Activated CD8-positive, alpha-beta T cell treated with anti-CD3 and anti-CD28 coated beads for 36 hours (primary cell): ENCODE data around the gene CMTM3. TPM values are rescaled to one million over a fixed set of nuclear protein-coding genes. Genes with fewer than 3 reads are reported as not detected.
A peak's percentile ranks its signal among the peaks of the same experiment; 100 is the strongest.
"Not testable (repeated sequence)": the region's sequence is repeated elsewhere in the genome, so short reads cannot be mapped to it uniquely, and the experiment has no call there.

Experiments
- ATAC-seq: fragments of 200-7000 bp; cut with Tn5 transposase; one replicate; pipeline ENCODE4 v1.10.0; 2021; ENCODE audit warnings: mild to moderate bottlenecking, moderate library complexity
- CTCF ChIA-PET: fragments of 350-600 bp; sonication (Branson Sonifier 250); formaldehyde crosslinking; loops from one replicate; lab custom pipeline; 2021; ENCODE audit warnings: antibody characterized with exemption; lab: Charles Lee
- POLR2A ChIA-PET: fragments of 350-600 bp; sonication (Branson Sonifier 250); formaldehyde crosslinking; loops from one replicate; lab custom pipeline; 2021; ENCODE audit warnings: antibody characterized with exemption; lab: Charles Lee
- DNase-seq: peaks from one replicate; pipeline ENCODE4 v3.0.0-alpha.2; 2020
- H3K27ac Mint-ChIP-seq: one replicate; pipeline ENCODE4 v1.8.0; 2021; ENCODE audit warnings: mild to moderate bottlenecking, mixed read lengths
- H3K27me3 Mint-ChIP-seq: one replicate; pipeline ENCODE4 v1.8.0; 2021; ENCODE audit warnings: mixed read lengths
- H3K36me3 Mint-ChIP-seq: one replicate; pipeline ENCODE4 v1.8.0; 2021; ENCODE audit warnings: low read depth, mixed read lengths
- H3K4me1 Mint-ChIP-seq: one replicate; pipeline ENCODE4 v1.8.0; 2021; ENCODE audit warnings: low read depth, mixed read lengths
- H3K4me3 Mint-ChIP-seq: one replicate; pipeline ENCODE4 v1.8.0; 2021; ENCODE audit warnings: mild to moderate bottlenecking, moderate library complexity, mixed read lengths
- H3K9me3 Mint-ChIP-seq: one replicate; pipeline ENCODE4 v1.8.0; 2021; ENCODE audit warnings: mixed read lengths
- intact Hi-C: fragments of 100-400 bp; cut with micrococcal nuclease; formaldehyde crosslinking; loops from one replicate; pipeline ENCODE4 v1.10.0; 2022
- total RNA-seq, 2 experiments: library from RNA; stranded (reverse); gene quantifications; one replicate each; pipeline ENCODE4 v1.2.3, GENCODE V29; 2021
- TF ChIP-seq, protein P1 (sequence below): fragments of 200-600 bp; IDR thresholded peaks from one replicate; pipeline ENCODE4 v1.8.0; 2022; ENCODE audit warnings: antibody characterized with exemption, mild to moderate bottlenecking

Gene CMTM3
- total RNA-seq, 2 experiments from 2014 or later = 48.0 to 49.4 TPM

DNA sequence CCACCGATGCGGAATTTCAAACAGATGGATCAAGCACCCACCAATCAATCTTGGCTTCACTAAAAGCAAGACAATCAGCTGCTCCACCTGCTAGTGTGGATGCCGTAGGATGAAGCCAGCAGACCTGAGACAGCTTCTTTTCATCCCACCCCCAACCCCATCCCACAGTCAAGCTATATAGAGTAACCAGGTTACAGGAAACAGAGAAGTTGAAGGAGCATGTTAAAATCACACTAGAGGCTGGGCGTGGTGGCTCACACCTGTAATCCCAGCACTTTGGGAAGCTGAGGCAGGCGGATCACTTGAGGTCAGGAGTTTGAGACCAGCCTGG is 54.3 kb downstream of the CMTM3 start:
- Mint-ChIP-seq H3K36me3 (no peaks in the 10 kb centered on the region), H3K9me3 (no peaks in the 10 kb centered on the region), H3K4me3 (no peak overlapping the region), H3K27ac (no peak overlapping the region), H3K4me1 (peaks cover 2% of the 10 kb centered on the region), H3K27me3 (peaks cover 2% of the 10 kb centered on the region)
- TF ChIP-seq, protein P1, sequence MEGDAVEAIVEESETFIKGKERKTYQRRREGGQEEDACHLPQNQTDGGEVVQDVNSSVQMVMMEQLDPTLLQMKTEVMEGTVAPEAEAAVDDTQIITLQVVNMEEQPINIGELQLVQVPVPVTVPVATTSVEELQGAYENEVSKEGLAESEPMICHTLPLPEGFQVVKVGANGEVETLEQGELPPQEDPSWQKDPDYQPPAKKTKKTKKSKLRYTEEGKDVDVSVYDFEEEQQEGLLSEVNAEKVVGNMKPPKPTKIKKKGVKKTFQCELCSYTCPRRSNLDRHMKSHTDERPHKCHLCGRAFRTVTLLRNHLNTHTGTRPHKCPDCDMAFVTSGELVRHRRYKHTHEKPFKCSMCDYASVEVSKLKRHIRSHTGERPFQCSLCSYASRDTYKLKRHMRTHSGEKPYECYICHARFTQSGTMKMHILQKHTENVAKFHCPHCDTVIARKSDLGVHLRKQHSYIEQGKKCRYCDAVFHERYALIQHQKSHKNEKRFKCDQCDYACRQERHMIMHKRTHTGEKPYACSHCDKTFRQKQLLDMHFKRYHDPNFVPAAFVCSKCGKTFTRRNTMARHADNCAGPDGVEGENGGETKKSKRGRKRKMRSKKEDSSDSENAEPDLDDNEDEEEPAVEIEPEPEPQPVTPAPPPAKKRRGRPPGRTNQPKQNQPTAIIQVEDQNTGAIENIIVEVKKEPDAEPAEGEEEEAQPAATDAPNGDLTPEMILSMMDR = no peak
- ChIA-PET POLR2A (no interaction called here), CTCF (interaction anchor here (0.8 to 5.8 kb wide), 6 partner anchors 7 to 92 kb away, joined by 3 to 72 read pairs (median 4); partner anchors contain the start of gene DYNC1LI2)
- intact Hi-C loops = no loop called here
- DNase-seq = no peak
- ATAC-seq = no peak

DNA sequence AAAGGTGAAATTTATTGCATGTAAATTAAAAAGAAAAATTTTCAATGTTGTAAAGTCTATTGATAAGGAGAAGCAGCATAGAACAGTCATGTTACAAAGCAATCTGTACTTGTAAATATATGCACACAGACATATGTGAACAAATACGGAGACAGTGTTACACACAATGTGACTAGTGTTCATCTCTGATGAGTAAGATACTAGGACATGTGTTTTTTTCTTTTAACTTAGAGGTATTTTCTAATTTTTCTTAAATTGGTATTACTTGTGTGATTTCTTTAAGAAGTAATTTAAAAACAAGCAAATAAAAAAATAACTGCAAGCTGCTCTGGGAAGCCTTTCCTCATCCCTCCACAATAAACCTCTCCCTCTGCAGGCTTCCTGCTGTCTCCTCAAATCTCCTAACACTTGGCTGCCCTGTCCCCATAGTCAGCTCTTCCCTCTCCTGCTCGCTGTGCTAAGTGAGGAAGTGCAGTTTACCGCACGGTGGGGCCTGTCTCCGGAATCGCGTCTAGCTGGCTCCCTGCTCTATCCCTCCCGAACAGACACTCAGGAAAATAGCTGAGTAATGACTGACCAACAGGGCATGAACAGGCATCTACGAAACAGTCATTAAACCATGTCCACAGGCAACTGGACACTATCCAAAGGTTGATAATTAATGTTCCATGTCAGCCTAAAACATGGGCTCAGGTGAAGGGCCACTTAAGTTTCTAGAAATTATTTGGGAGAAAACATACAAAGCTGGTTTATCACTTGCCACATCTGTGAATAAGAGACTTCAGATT is 56.1 kb downstream of the CMTM3 start:
- no peak for ATAC-seq
- Mint-ChIP-seq H3K9me3 (no peaks in the 10 kb centered on the region), H3K4me3 (no peak overlapping the region), H3K36me3 (no peaks in the 10 kb centered on the region), H3K4me1 (peaks cover 2% of the 10 kb centered on the region), H3K27me3 (peaks cover 2% of the 10 kb centered on the region), H3K27ac (no peak overlapping the region)
- DNase-seq = no peak
- ChIA-PET CTCF (interaction anchor here (0.8 to 5.8 kb wide), 7 partner anchors 9 to 67 kb away, joined by 3 to 72 read pairs (median 3); no protein-coding TSS in a partner anchor), POLR2A (interaction anchor here (1.1 kb wide), 1 partner anchor 46 kb away, joined by 3 read pairs; no protein-coding TSS in a partner anchor)
- intact Hi-C loops = no loop called here
- TF ChIP-seq, protein P1 = no peak

DNA sequence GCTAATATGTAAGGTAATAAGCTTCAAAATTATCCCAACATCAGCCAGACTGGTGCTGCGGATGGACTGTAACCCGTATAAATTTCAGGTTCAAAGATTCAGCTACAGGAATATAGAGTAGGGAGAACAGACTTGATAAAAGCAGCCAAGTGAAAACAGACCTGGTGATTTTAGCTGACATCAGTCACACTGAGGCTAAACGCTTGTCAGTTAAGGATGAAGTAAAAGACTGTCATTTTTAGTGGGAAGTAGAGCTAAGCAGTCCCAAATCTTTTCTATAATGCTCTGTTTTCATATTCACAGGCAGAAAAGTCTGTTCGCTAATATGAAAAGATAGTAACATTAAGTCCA is 56.7 kb downstream of the CMTM3 start:
- TF ChIP-seq, protein P1 = no peak
- ATAC-seq (no peak), DNase-seq (no peak)
- Mint-ChIP-seq H3K4me1 (peaks cover 2% of the 10 kb centered on the region), H3K4me3 (no peak overlapping the region), H3K27me3 (peaks cover 2% of the 10 kb centered on the region), H3K27ac (no peak overlapping the region), H3K36me3 (no peaks in the 10 kb centered on the region), H3K9me3 (no peaks in the 10 kb centered on the region)
- ChIA-PET CTCF (interaction anchor here (0.8 to 5.8 kb wide), 7 partner anchors 9 to 67 kb away, joined by 3 to 72 read pairs (median 3); no protein-coding TSS in a partner anchor), POLR2A (interaction anchor here (1.1 kb wide), 1 partner anchor 46 kb away, joined by 3 read pairs; no protein-coding TSS in a partner anchor)
- intact Hi-C loops = no loop called here

DNA sequence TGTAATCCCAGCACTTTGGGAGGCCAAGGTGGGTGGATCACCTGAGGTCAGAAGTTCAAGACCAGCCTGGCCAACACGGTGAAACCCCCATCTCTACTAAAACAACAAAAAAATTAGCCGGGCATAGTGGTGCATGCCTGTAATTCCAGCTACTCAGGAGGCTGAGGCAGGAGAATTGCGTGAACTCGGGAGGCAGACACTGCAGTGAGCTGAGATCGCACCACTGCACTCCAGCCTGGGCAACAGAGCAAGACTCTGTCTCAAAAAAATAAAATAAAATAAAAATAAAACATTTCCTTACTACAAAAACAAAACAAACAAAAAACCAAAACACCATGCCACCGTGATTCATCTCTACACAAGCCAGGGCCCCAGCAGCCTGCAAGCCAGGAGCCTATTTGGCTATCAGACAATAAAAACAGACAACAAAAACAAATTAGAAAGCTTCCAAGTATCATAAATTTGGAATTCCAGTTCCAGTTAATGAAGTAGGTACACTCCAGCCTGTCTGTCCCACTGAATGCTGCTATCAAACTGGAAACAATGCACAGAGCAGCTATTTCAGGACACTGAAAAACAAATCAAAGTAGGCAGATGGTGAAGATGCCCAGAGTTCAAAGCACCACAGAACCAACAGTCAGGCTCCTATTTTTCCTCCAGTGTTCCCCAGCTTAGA is 57.3 kb downstream of the CMTM3 start:
- ATAC-seq, H3K27ac Mint-ChIP-seq, H3K36me3 Mint-ChIP-seq, H3K4me3 Mint-ChIP-seq, H3K27me3 Mint-ChIP-seq, H3K9me3 Mint-ChIP-seq, POLR2A ChIA-PET, H3K4me1 Mint-ChIP-seq, DNase-seq, intact Hi-C loops: not testable (repeated sequence)
- CTCF ChIA-PET = interaction anchor here (0.8 to 5.8 kb wide), 5 partner anchors 10 to 66 kb away, joined by 3 to 72 read pairs (median 3); no protein-coding TSS in a partner anchor

DNA sequence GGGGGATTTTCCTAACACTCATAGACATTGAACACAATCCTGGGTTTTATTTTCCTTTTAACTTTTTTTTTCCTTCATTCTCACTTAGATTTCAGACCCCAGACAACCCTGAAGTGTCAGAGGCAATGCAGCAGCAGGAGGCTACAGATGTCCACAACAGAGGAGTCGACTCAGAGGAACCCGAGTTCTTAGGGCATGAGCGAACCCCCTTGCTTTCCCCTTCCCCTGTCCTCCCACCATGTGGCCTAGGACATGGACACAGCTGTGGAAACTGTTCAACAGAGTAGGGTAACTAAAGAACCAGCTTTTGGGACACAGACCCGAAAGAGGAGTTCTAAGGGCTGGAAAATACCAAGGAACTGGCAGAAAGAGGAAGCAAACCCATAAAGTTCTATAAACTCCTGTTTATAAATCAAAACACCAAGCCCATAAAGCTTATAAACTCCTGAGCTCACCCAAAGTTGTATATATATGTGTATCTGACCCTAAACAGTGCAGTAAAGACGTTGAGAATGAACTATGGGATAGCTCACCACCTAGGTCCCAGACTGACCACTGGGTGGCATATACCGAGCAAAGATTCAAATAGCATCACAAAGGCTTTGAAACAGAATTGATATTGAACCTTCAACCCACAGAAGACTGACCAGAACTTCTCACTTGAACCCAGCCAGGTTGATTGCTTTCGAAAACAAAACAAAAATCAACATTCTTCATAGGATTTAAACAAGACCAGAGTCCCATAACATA is 58.1 kb downstream of the CMTM3 start:
- Mint-ChIP-seq H3K36me3 (no peaks in the 10 kb centered on the region), H3K4me3 (no peak overlapping the region), H3K9me3 (no peaks in the 10 kb centered on the region), H3K27ac (no peak overlapping the region), H3K27me3 (peaks cover 2% of the 10 kb centered on the region), H3K4me1 (peaks cover 2% of the 10 kb centered on the region)
- TF ChIP-seq, protein P1 = no peak
- intact Hi-C loops = no loop called here
- ChIA-PET CTCF (interaction anchor here (0.8 to 5.8 kb wide), 9 partner anchors 11 to 257 kb away, joined by 3 to 72 read pairs (median 3); partner anchors contain the start of gene DYNC1LI2), POLR2A (interaction anchor here (0.9 kb wide), 1 partner anchor 72 kb away, joined by 3 read pairs; no protein-coding TSS in a partner anchor)
- ATAC-seq (peak; percentile 53), DNase-seq (peak; percentile 15)
